Measurements from ENCODE around the gene DRC1. TPM values are rescaled to one million over a fixed set of nuclear protein-coding genes. Genes with fewer than 3 reads are reported as not detected.

DRC1 gene
- total and polyA plus RNA-seq, 8 donors: 0.92 to 7.9 (median 4.5) TPM; not detected in 1

DNA sequence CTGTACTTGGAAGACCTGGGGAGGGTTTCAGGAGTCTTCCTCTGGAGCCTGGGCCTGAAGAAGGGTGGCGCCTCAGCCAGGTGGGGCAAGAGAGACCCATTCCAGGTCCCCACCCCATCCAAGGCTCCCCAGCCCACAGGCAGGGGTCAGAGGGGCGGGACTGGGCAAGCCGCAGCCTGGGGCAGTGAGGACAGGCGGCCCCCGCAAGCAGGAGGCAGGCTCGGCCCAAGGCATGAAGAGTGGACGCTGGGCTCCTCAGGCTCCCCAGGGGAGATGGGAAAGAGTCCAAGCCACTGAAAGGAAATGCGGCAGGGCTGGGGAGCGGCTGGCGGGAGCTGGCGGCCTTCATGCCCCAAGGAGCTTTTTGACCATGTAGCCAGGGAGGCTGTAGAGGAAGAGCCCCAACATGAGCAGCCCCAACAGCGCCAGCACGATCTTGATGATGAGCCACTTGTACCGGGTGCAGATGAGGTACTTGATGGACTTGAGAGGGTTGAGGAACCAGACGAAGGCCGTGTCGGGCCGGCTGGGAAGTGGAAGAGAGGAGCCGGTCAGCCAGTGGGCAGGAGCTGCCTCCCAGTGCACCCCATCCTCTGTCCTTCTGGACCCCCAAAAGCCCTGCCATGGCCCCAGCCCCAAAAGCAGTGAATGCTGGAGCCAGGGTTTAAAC, 56.1 kb downstream of the DRC1 start:
- peaks cover 0 to 24% of the 10 kb centered on the region in 2 donors for H3K4me1 ChIP-seq
- TF ChIP-seq, protein P1, sequence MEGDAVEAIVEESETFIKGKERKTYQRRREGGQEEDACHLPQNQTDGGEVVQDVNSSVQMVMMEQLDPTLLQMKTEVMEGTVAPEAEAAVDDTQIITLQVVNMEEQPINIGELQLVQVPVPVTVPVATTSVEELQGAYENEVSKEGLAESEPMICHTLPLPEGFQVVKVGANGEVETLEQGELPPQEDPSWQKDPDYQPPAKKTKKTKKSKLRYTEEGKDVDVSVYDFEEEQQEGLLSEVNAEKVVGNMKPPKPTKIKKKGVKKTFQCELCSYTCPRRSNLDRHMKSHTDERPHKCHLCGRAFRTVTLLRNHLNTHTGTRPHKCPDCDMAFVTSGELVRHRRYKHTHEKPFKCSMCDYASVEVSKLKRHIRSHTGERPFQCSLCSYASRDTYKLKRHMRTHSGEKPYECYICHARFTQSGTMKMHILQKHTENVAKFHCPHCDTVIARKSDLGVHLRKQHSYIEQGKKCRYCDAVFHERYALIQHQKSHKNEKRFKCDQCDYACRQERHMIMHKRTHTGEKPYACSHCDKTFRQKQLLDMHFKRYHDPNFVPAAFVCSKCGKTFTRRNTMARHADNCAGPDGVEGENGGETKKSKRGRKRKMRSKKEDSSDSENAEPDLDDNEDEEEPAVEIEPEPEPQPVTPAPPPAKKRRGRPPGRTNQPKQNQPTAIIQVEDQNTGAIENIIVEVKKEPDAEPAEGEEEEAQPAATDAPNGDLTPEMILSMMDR (IDR thresholded peaks at IDR 0.05): no peak
- no peaks in the 10 kb centered on the region for H3K27me3 ChIP-seq
- H3K36me3 ChIP-seq: no peaks in the 10 kb centered on the region
- H3K4me3 ChIP-seq: no peak overlapping the region
- H3K27ac ChIP-seq: no peak overlapping the region
- no peaks in the 10 kb centered on the region for H3K9me3 ChIP-seq
- ATAC-seq (no peak), DNase-seq (no peak)
- intact Hi-C loops (cut with DNase I): no loop called here

DNA sequence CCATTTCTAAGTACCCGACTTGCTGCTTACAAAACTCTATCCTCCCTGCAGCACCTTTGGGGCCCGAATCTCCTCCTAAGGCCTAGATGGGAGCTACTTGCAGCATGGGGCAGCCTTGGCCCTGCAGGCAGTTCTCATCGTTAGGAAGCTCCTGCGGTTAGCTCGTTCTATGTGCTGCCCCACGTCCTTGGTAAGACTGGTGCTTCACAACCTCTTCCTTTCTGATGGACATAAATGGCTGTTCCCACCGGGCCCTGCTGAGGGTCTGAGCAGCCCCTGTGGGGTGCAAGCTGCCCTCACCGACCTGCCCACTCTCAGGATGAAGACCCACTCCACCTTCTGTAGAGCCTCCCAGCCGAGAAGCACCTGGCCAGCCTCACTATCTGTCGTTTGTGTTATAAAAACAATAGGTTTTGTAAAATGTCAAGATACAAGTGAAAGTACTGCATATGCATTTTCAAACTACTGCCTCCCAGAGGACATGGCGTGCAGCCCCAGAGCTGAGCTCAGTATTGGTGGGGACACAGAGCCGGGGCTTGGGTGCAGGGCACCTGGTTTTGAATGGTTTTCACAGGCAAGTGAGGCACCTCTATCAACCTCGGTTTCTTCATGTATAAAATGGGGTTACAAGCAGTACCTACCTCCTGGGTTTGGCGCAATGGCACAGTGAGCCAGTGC, 56.8 kb downstream of the DRC1 start:
- H3K27ac ChIP-seq: no peak overlapping the region
- TF ChIP-seq, protein P1 (IDR thresholded peaks at IDR 0.05): no peak
- intact Hi-C loops (cut with DNase I): no loop called here
- no peaks in the 10 kb centered on the region for H3K36me3 ChIP-seq
- ATAC-seq (no peak), DNase-seq (no peak)
- no peak overlapping the region for H3K4me3 ChIP-seq
- H3K9me3 ChIP-seq: no peaks in the 10 kb centered on the region
- no peaks in the 10 kb centered on the region for H3K27me3 ChIP-seq
- peaks cover 0 to 24% of the 10 kb centered on the region in 2 donors for H3K4me1 ChIP-seq

DNA sequence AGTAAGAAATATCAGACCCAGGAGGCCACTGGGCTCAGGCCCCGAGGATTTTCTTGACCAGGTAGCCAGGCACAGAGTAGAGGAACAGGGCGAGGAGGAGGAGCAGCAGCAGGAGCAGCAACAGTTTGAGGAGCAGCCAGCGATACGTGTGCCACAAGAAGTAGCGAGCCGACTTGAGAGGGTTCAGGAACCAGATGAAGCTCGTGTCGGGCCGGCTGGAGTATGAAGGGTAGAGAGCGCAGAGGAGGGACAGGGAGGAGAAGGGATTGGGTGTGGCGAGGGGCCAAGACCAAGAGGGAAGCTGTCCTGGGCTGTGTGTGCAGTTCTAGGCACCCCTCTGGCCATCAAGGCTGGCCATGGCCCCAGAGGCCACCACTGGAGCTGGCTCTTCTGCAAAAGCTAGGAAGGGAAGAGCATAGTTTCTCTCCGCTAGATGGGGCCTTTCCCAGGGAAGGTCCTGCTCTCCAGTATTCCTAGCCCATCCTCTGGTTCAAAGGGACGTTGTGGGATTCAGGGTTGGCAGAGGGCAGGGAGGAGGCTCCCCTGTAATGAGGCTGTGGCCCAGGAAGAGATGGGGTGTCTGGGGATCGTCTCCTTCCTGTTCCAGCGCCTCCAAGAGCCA, 58.4 kb downstream of the DRC1 start:
- DNase-seq (no peak), ATAC-seq (no peak)
- Histone ChIP-seq H3K4me1 (peaks cover 0 to 23% of the 10 kb centered on the region in 2 donors), H3K27ac (no peak overlapping the region), H3K9me3 (no peaks in the 10 kb centered on the region), H3K4me3 (no peak overlapping the region), H3K27me3 (no peaks in the 10 kb centered on the region), H3K36me3 (no peaks in the 10 kb centered on the region)
- intact Hi-C loops (cut with DNase I): no loop called here
- TF ChIP-seq, protein P1 (IDR thresholded peaks at IDR 0.05): no peak

DNA sequence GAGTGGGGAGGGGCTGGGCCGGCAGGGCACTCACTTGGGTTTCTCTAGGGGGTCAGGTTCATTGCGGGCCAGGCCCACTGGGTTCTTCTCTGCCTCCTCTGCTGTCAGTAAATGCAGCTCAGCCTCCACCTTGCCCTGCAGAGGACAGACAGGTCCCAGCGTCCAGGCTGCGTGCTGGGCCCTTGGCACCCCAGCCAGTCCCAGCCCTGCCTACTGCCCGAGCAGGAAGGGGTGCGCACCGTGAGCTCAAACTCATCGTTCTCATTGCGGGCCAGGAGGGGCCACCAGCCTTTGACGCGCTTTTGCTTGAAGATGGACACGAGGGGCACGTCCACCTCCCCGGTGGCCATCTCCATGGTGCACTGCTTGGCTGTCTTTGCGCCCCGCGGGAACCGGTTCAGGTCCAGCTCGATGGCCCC, 58.9 kb downstream of the DRC1 start:
- TF ChIP-seq, protein P1 (IDR thresholded peaks at IDR 0.05): no peak
- DNase-seq (peak in 1 of 4 donors; percentile 15), ATAC-seq (no peak)
- H3K36me3 ChIP-seq: no peaks in the 10 kb centered on the region
- H3K9me3 ChIP-seq: no peaks in the 10 kb centered on the region
- H3K27me3 ChIP-seq: no peaks in the 10 kb centered on the region
- no peak overlapping the region for H3K4me3 ChIP-seq
- H3K27ac ChIP-seq: no peak overlapping the region
- intact Hi-C loops (cut with DNase I): no loop called here
- peaks cover 0 to 18% of the 10 kb centered on the region in 2 donors for H3K4me1 ChIP-seq

DNA sequence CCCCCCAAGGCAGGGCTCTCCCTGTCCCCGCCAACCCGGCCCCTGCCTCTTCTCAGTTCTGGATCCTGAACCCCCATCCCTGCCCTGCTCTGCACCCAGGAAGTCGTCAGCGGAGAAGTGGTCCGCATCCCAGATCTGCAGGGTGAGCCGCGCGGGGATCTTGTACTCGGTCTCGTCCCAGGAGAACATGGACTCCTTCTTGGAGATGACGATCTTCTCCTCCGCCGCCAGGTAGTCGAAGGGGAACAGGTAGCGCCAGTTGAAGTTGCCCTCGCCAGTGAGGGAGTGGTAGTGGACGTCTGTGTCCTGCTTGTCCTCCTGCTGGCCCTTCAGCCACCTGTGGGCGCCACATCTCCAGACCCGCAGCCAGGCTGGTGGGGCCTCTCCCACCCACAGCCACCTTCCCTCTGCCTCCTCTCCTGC, 59.9 kb downstream of the DRC1 start:
- no peaks in the 10 kb centered on the region for H3K27me3 ChIP-seq
- no peak overlapping the region for H3K4me3 ChIP-seq
- TF ChIP-seq, protein P1 (IDR thresholded peaks at IDR 0.05): no peak
- intact Hi-C loops (cut with DNase I): no loop called here
- ATAC-seq (no peak), DNase-seq (peak in 1 of 4 donors; percentile 28)
- H3K36me3 ChIP-seq: no peaks in the 10 kb centered on the region
- no peaks in the 10 kb centered on the region for H3K9me3 ChIP-seq
- peaks cover 0 to 8% of the 10 kb centered on the region in 2 donors for H3K4me1 ChIP-seq
- no peak overlapping the region for H3K27ac ChIP-seq

All from left lung (tissue), 10 donors.